HepG2 (cell line): ENCODE measurements around the gene C2orf49. TPM values are rescaled to one million over a fixed set of nuclear protein-coding genes. Genes with fewer than 3 reads are reported as not detected.

ENCODE experiments used
- ATAC-seq: fragments of 200-7000 bp; cut with Tn5 transposase; 3 replicates; pipeline ENCODE4 v1.9.1; 2020; ENCODE audit warnings: mild to moderate bottlenecking, moderate library complexity
- Bru-seq: library from RNA; stranded (reverse); fragments of 400-500 nt; gene quantifications from one replicate; lab custom pipeline; 2021; lab: Mats Ljungman, UMichigan
- BruChase-seq, 2 experiments: library from RNA; stranded (reverse); fragments of 400-500 nt; gene quantifications; one replicate each; lab custom pipeline; 2021; lab: Mats Ljungman, UMichigan
- BruUV-seq: library from RNA; stranded (reverse); fragments of 400-500 nt; replicated peaks from 2 replicates; lab custom pipeline; 2021; lab: Mats Ljungman, UMichigan
- CTCF ChIA-PET: fragments of 300-600 bp; formaldehyde crosslinking; extraction: SDS; loops from one replicate; lab custom pipeline; 2021; ENCODE audit warnings: low total read pairs, inconsistent platforms, low intra/inter-chr PET ratio; lab: Yijun Ruan, JAX
- POLR2A ChIA-PET: fragments of 350-600 bp; sonication (Branson Sonifier 250); formaldehyde crosslinking; loops from one replicate; lab custom pipeline; 2020; ENCODE audit warnings: antibody characterized with exemption, inconsistent platforms; lab: Yijun Ruan, JAX
- DNase-seq: peaks from one replicate; pipeline ENCODE4 v3.0.0-alpha.2; 2015; ENCODE audit warnings: low spot score
- FAIRE-seq: peaks from 3 replicates; lab custom pipeline; 2011; peaks lifted over from hg19 to GRCh38; lab: Jason Lieb, UNC
- H2AFZ ChIP-seq: one replicate; pipeline ENCODE4 v1.6.1; 2011; ENCODE audit warnings: low read length, inconsistent platforms
- H3K27ac ChIP-seq: fragments of 300-600 bp; 3 replicates; pipeline ENCODE4 v1.8.0; 2011; ENCODE audit warnings: mixed run types, mild to moderate bottlenecking, mixed read lengths, low read length, inconsistent platforms; ENCODE audit not compliant: insufficient read depth; ENCODE audit errors: extremely low read length
- H3K27me3 ChIP-seq, 2 experiments: fragments of 200-600 bp in 1 of 2; 2 replicates in 1 of 2; 3 replicates in 1 of 2; pipeline versions ENCODE4 v1.6.0 to v1.8.0; 2011; ENCODE audit warnings: low read length in 2 of 2, mild to moderate bottlenecking in 2 of 2, moderate library complexity in 2 of 2, inconsistent platforms in 1 of 2; ENCODE audit not compliant: insufficient read depth in 2 of 2, control insufficient read depth in 1 of 2
- H3K36me3 ChIP-seq, 2 experiments: fragments of 200-600 bp in 1 of 2; replicated peaks in 1 of 2; 2 replicates in 1 of 2; 3 replicates in 1 of 2; pipeline versions ENCODE4 v1.5.1 to v1.8.0; 2011; ENCODE audit warnings: low read length in 2 of 2, inconsistent platforms in 1 of 2; ENCODE audit not compliant: insufficient read depth in 2 of 2, control insufficient read depth in 1 of 2
- H3K4me1 ChIP-seq: 2 replicates; pipeline ENCODE4 v1.5.1; 2012; ENCODE audit warnings: low read length, inconsistent platforms; ENCODE audit not compliant: insufficient read depth
- H3K4me2 ChIP-seq: 2 replicates; pipeline ENCODE4 v1.6.0; 2011; ENCODE audit warnings: low read depth, low read length, inconsistent platforms
- H3K4me3 ChIP-seq, 3 experiments: fragments of 200-600 bp in 1 of 3; sonication (generic), shearing (Covaris generic) in 1 of 3; replicated peaks in 1 of 3; 2 replicates each; pipeline ENCODE4 v1.5.1; 2011 to 2016; ENCODE audit warnings: low read length in 3 of 3, inconsistent platforms in 2 of 3, low read depth in 2 of 3, mild to moderate bottlenecking in 2 of 3, control low read depth in 1 of 3, mixed read lengths in 1 of 3; ENCODE audit not compliant: insufficient read depth in 1 of 3
- H3K79me2 ChIP-seq: one replicate; pipeline ENCODE4 v1.6.1; 2011; ENCODE audit warnings: low read length, inconsistent platforms; ENCODE audit not compliant: insufficient read depth
- H3K9ac ChIP-seq: 2 replicates; pipeline ENCODE4 v1.6.0; 2011; ENCODE audit warnings: mild to moderate bottlenecking, low read depth, low read length, inconsistent platforms; ENCODE audit not compliant: insufficient read depth
- H3K9me3 ChIP-seq: 2 replicates; pipeline ENCODE4 v1.5.1; 2012; ENCODE audit warnings: mild to moderate bottlenecking, low read length
- H4K20me1 ChIP-seq: 2 replicates; pipeline ENCODE4 v1.6.0; 2011; ENCODE audit warnings: inconsistent platforms, mild to moderate bottlenecking, low read length, moderate library complexity; ENCODE audit not compliant: insufficient read depth
- ERF ChIP-seq: IDR thresholded peaks from 2 replicates; pipeline ENCODE4 v1.6.1; 2018; ENCODE audit warnings: missing biosample characterization, missing genetic modification reagents
- GATA4 ChIP-seq: sonication (generic); IDR thresholded peaks from 2 replicates; pipeline ENCODE4 v1.6.1; 2016; ENCODE audit warnings: antibody characterized with exemption, low read depth, borderline replicate concordance
- KDM5A ChIP-seq: fragments of 200-600 bp; sonication (generic); IDR thresholded peaks from 2 replicates; pipeline ENCODE4 v1.7.0; 2018; ENCODE audit warnings: antibody characterized with exemption, mild to moderate bottlenecking, low read length, borderline replicate concordance
- LCORL ChIP-seq, 2 experiments: fragments of 450-650 bp in 1 of 2; sonication (generic) in 1 of 2; formaldehyde crosslinking in 1 of 2; IDR thresholded peaks; 2 replicates each; pipeline versions ENCODE4 v1.5.0 to v1.6.1; 2017 to 2020; ENCODE audit warnings: antibody characterized with exemption in 1 of 2, missing genetic modification reagents in 1 of 2
- MEF2D ChIP-seq: sonication (generic); formaldehyde crosslinking; IDR thresholded peaks from 2 replicates; pipeline ENCODE4 v1.5.1; 2020; ENCODE audit warnings: mild to moderate bottlenecking, missing genetic modification reagents
- MTF1 ChIP-seq: sonication (generic); formaldehyde crosslinking; IDR thresholded peaks from 2 replicates; pipeline ENCODE4 v1.5.0; 2020; ENCODE audit warnings: missing genetic modification reagents
- RORA ChIP-seq: sonication (generic); formaldehyde crosslinking; IDR thresholded peaks from 2 replicates; pipeline ENCODE4 v1.5.0; 2020; ENCODE audit warnings: mild to moderate bottlenecking, missing genetic modification reagents, moderate library complexity
- SMAD9 ChIP-seq: sonication (generic); formaldehyde crosslinking; IDR thresholded peaks from 2 replicates; pipeline ENCODE4 v1.5.1; 2020; ENCODE audit warnings: mild to moderate bottlenecking, missing genetic modification reagents
- SMARCE1 ChIP-seq: fragments of 450-650 bp; IDR thresholded peaks from 2 replicates; pipeline ENCODE4 v1.6.1; 2017; ENCODE audit warnings: borderline replicate concordance
- TBL1XR1 ChIP-seq: fragments of 150-350 bp; IDR thresholded peaks from 2 replicates; pipeline ENCODE4 v1.6.1; 2014; ENCODE audit warnings: borderline replicate concordance, low read length; ENCODE audit not compliant: partially characterized antibody
- YEATS4 ChIP-seq: sonication (generic); formaldehyde crosslinking; IDR thresholded peaks from 2 replicates; pipeline ENCODE4 v1.4.0; 2020; ENCODE audit warnings: missing genetic modification reagents, borderline replicate concordance
- ZBTB3 ChIP-seq: sonication (generic); formaldehyde crosslinking; IDR thresholded peaks from 2 replicates; pipeline ENCODE4 v1.4.0; 2020; ENCODE audit warnings: low read depth, mild to moderate bottlenecking, moderate library complexity, missing genetic modification reagents, borderline replicate concordance
- ZFP41 ChIP-seq: sonication (generic); formaldehyde crosslinking; IDR thresholded peaks from 2 replicates; pipeline ENCODE4 v1.4.0; 2020; ENCODE audit warnings: mild to moderate bottlenecking, missing genetic modification reagents, borderline replicate concordance
- ZNF563 ChIP-seq: sonication (generic); formaldehyde crosslinking; IDR thresholded peaks from 2 replicates; pipeline ENCODE4 v1.8.0; 2022; ENCODE audit warnings: mild to moderate bottlenecking, moderate library complexity, missing genetic modification reagents
- ZNF597 ChIP-seq: sonication (generic); formaldehyde crosslinking; IDR thresholded peaks from 2 replicates; pipeline ENCODE4 v1.5.0; 2020; ENCODE audit warnings: missing genetic modification reagents
- ZNF703 ChIP-seq: sonication (generic); formaldehyde crosslinking; IDR thresholded peaks from 2 replicates; pipeline ENCODE4 v1.5.1; 2020; ENCODE audit warnings: missing genetic modification reagents, mild to moderate bottlenecking, moderate library complexity, borderline replicate concordance
- WGBS: methylation state at CpG from one replicate; pipeline ENCODE4 v1.1.6; 2017; ENCODE audit warnings: low lambda C conversion rate; 5-methylcytosine and 5-hydroxymethylcytosine counted together
- in situ Hi-C: cut with HindIII; loops from 2 replicates; pipeline ENCODE4 v1.10.0; 2017; ENCODE audit warnings: low pct_unique_long_range_greater_than_20kb; ENCODE audit not compliant: extremely low pct_ligation_motif_present
- intact Hi-C: fragments of 100-400 bp; cut with micrococcal nuclease; formaldehyde crosslinking; loops from one replicate; pipeline ENCODE4 v1.10.0; 2022; ENCODE audit not compliant: unreplicated experiment
- long read RNA-seq, 2 experiments: library from RNA in 1 of 2; library from polyadenylated mRNA in 1 of 2; stranded (forward) in 1 of 2; unstranded in 1 of 2; transcript quantifications; one replicate each; pipeline ENCODE4 v2.0.0, GENCODE V29; 2019 to 2022
- polyA minus RNA-seq, 3 experiments: library from RNA; depleted of rRNA, polyadenylated mRNA; stranded (reverse); fragments of >200 nt; gene quantifications; 2 replicates each; pipeline ENCODE4 v1.2.3, GENCODE V29; 2011; ENCODE audit warnings: low replicate concordance in 1 of 3
- polyA plus RNA-seq, 8 experiments: library from polyadenylated mRNA; depleted of rRNA in 3 of 8; stranded (reverse) in 7 of 8; unstranded in 1 of 8; fragments of >200 nt; fragmentation: Illumina TruSeq in 4 of 8; extraction: Trizol in 4 of 8; gene quantifications; 2 replicates each; pipeline versions ENCODE4 v1.2.1 to v1.2.3, GENCODE V29; 2011 to 2016; ENCODE audit warnings: low read depth in 4 of 8, missing spikeins in 1 of 8, mixed read lengths in 1 of 8; ENCODE audit not compliant: insufficient read depth in 1 of 8
- total RNA-seq, 5 experiments: library from RNA; depleted of rRNA; stranded (reverse); fragments of >200 nt; fragmentation: Illumina TruSeq; extraction: Trizol; gene quantifications; 2 replicates each; pipeline ENCODE4 v1.2.3, GENCODE V29; 2016; ENCODE audit warnings: low read depth in 1 of 5

Gene C2orf49
- total RNA-seq (2016; rRNA removed; fragmentation: Illumina TruSeq; extraction: Trizol), result 28.8 and 35.6 TPM in 2 replicates
- 13.5 and 14.5 TPM in 2 replicates for total RNA-seq (2016; cell fraction: cytosol; rRNA removed; fragmentation: Illumina TruSeq; extraction: Trizol; ENCODE audit: low read depth)
- total RNA-seq (2016; cell fraction: insoluble cytoplasmic fraction; rRNA removed; fragmentation: Illumina TruSeq; extraction: Trizol), result 30.8 and 40.4 TPM in 2 replicates
- 17.9 and 19.2 TPM in 2 replicates for total RNA-seq (2016; cell fraction: membrane; rRNA removed; fragmentation: Illumina TruSeq; extraction: Trizol)
- total RNA-seq (2016; cell fraction: nucleus; rRNA removed; fragmentation: Illumina TruSeq; extraction: Trizol), result 16.1 and 20.5 TPM in 2 replicates
- 21.6 and 24.7 TPM in 2 replicates for polyA plus RNA-seq (2011; rRNA removed)
- 10.0 and 13.2 TPM in 2 replicates for polyA plus RNA-seq (2011; cell fraction: cytosol; rRNA removed)
- 9.5 and 13.6 TPM in 2 replicates for polyA plus RNA-seq (2011; cell fraction: nucleus; rRNA removed)
- polyA plus RNA-seq (2012), result 28.0 and 30.9 TPM in 2 replicates
- 4.6 and 4.9 TPM in 2 replicates for polyA plus RNA-seq (2016; cell fraction: cytosol; fragmentation: Illumina TruSeq; extraction: Trizol; ENCODE audit: low read depth)
- 31.3 and 31.7 TPM in 2 replicates for polyA plus RNA-seq (2016; cell fraction: insoluble cytoplasmic fraction; fragmentation: Illumina TruSeq; extraction: Trizol; ENCODE audit: low read depth)
- polyA plus RNA-seq (2016; cell fraction: membrane; fragmentation: Illumina TruSeq; extraction: Trizol; ENCODE audit: low read depth), result 5.2 and 7.1 TPM in 2 replicates
- polyA plus RNA-seq (2016; cell fraction: nucleus; fragmentation: Illumina TruSeq; extraction: Trizol; ENCODE audit: insufficient read depth, low read depth), result 19.7 and 25.5 TPM in 2 replicates
- 6.4 and 9.7 TPM in 2 replicates for polyA minus RNA-seq (2011; rRNA and poly(A)+ RNA removed; ENCODE audit: low replicate concordance)
- polyA minus RNA-seq (2011; cell fraction: cytosol; rRNA and poly(A)+ RNA removed), result 14.1 and 14.5 TPM in 2 replicates
- polyA minus RNA-seq (2011; cell fraction: nucleus; rRNA and poly(A)+ RNA removed), result 27.2 and 30.3 TPM in 2 replicates
- Bru-seq, nascent RNA, result percentile 94 among the genes with signal in this experiment
- percentile 93 among the genes with signal in this experiment for BruChase-seq, experiment 1, labeled RNA remaining after a 6-hour chase
- percentile 95 among the genes with signal in this experiment for BruChase-seq, experiment 2, labeled RNA remaining after a 2-hour chase
- long read RNA-seq, experiment 1, full-length matches to known transcripts, result 13 of 20 reads
- long read RNA-seq, experiment 1, partial matches to known transcripts, result 5 of 20 reads
- long read RNA-seq, experiment 1, other reads (novel, unspliced or antisense), result 2 of 20 reads
- long read RNA-seq, experiment 2, full-length matches to known transcripts, result 28 of 53 reads
- long read RNA-seq, experiment 2, partial matches to known transcripts, result 10 of 53 reads
- long read RNA-seq, experiment 2, other reads (novel, unspliced or antisense), result 15 of 53 reads

DNA sequence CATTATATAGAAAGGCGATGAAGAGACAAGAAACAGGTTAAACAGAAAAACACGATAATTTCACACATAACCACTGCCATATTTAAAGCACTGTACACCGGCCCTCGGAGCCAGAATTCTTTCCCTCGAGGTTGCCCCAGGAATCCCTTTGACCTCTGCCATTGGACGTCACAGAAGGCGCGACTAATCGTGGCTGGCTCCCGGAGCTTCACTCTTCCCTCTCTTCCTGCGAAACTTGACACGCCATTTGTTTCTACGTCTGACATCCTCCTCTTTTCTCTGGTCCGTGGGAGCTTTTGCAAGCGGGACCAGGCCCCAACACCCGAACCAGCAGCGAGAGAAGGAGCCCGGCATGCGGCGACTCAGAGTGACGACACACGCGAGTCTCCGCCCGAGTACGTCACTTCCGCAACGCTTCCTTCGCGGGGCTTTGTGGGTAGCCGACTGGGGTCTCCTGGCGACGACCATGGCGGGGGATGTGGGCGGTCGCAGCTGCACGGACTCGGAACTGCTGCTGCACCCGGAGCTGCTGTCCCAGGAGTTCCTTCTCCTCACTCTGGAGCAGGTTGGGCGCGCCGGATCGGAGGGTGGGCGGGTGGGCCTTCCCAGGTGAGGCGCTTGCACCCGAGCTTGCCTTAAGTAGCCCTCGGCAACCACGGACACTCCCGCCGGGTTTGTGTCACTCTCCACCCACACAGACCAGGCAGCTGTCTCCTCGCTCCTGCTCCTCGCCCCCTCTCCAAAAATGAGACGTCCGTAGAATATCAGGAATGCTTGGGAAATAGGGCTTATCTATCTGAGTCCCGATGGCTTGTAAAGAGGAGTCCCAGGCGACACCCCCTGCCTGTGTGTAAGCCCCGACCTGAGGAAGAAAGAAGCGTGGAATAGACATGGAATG is at the start of gene C2orf49:
C2orf49 (plus strand) TSS at position 419 of the 898 bp plus-strand sequence; CDS start at position 467, 48 bp downstream.
- intact Hi-C loops (loop anchor here (1.0 kb wide), 1 partner anchor 9 kb away; no protein-coding TSS in a partner anchor), in situ Hi-C loops (loop anchor here (25.0 kb wide), 1 partner anchor 850 kb away; the partner anchor contains the start of gene UXS1)
- WGBS, result under 1% methylated on average over 47 of the region's 58 CpGs
- peak; percentile 90 for DNase-seq
- ChIA-PET POLR2A (interaction anchor here (6.5 kb wide), 1 partner anchor 8 kb away, joined by 43 read pairs; the partner anchor contains the start of gene TGFBRAP1), CTCF (no interaction called here)
- Histone ChIP-seq H3K9me3 (no peaks in the 10 kb centered on the region), H3K36me3 (peaks cover 14 to 25% of the 10 kb centered on the region in 2 experiments), H2AFZ (peak within 1 kb of the TSS; percentile 100), H3K79me2 (peaks cover 54% of the 10 kb centered on the region), H3K4me2 (peak within 1 kb of the TSS; percentile 89), H3K27ac (peak within 1 kb of the TSS; percentile 100), H3K27me3 (peaks cover 0 to 7% of the 10 kb centered on the region in 2 experiments; a peak in 2 of 5 replicates), H4K20me1 (peaks cover 8% of the 10 kb centered on the region; the same call in 1 of the 2 replicates), H3K4me1 (peaks cover 38% of the 10 kb centered on the region), H3K4me3 (peak within 1 kb of the TSS; percentile 85 to 100 (median 99)), H3K9ac (peak within 1 kb of the TSS; percentile 100)
- FAIRE-seq, result no peak
- ATAC-seq, result peak; percentile 96
- BruUV-seq, result no TSS peak
- TF ChIP-seq KDM5A (peak; percentile 99), ZNF597 (CRISPR knock-in tag) (no peak), ZFP41 (CRISPR knock-in tag) (no peak; the same call in 1 of the 2 replicates), RORA (CRISPR knock-in tag) (no peak), MEF2D (CRISPR knock-in tag) (peak; percentile 43; the same call in 1 of the 2 replicates), TBL1XR1 (peak; percentile 77), ERF (CRISPR knock-in tag) (peak; percentile 91), YEATS4 (CRISPR knock-in tag) (no peak; the same call in 1 of the 2 replicates), SMARCE1 (no peak), GATA4 (0 out of 2 replicates have a peak, but pooled peaks have one; percentile 29), ZNF563 (CRISPR knock-in tag) (peak; percentile 73), SMAD9 (CRISPR knock-in tag) (peak; percentile 73; the same call in 1 of the 2 replicates), LCORL (IDR thresholded peaks at IDR 0.05) (no peak; the same call in 1 of the 2 replicates), LCORL (CRISPR knock-in tag; IDR thresholded peaks at IDR 0.05) (no peak), ZNF703 (CRISPR knock-in tag) (no peak), ZBTB3 (CRISPR knock-in tag) (no peak), MTF1 (CRISPR knock-in tag) (no peak)
